ENCODE results near the gene PAXX.

DNA sequence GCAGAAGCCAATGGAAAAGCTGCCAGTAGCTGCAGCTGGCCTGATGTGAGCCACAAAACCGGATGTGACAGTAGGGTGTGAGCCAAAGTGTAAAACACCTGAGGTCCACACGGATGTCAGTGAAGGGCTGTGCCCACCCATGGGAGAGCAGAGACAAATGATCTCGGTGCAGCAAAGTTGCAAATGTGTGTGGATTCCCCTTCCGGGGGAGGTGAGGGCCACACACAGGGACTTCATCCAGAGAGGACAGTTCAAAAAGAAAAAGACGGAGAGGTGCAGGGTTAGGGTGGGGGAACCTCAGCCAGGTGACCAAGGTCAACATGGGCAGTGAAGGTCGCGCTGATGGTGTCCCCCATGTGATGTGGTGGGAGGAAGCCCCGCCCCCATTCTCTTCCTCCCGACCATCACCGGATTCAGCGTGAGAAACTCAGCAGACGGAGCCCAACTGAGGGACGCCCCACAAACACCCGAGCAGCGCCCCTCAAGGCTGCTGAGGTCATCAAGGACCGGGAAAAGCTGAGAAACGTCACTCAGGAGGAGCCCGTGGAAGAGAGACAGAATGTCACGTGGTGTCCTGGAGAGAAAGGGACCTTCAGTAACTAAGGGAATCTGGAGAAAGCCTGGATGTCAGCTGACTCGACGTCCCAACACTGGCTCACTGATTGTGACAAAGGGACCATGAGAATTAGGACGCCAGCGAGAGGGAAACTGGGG, 26.3 kb upstream of the PAXX start:
- TF ChIP-seq, protein P1, sequence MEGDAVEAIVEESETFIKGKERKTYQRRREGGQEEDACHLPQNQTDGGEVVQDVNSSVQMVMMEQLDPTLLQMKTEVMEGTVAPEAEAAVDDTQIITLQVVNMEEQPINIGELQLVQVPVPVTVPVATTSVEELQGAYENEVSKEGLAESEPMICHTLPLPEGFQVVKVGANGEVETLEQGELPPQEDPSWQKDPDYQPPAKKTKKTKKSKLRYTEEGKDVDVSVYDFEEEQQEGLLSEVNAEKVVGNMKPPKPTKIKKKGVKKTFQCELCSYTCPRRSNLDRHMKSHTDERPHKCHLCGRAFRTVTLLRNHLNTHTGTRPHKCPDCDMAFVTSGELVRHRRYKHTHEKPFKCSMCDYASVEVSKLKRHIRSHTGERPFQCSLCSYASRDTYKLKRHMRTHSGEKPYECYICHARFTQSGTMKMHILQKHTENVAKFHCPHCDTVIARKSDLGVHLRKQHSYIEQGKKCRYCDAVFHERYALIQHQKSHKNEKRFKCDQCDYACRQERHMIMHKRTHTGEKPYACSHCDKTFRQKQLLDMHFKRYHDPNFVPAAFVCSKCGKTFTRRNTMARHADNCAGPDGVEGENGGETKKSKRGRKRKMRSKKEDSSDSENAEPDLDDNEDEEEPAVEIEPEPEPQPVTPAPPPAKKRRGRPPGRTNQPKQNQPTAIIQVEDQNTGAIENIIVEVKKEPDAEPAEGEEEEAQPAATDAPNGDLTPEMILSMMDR (IDR thresholded peaks at IDR 0.05; ENCODE audit: poor library complexity, severe bottlenecking): no peak
- TF ChIP-seq EZH2 (IDR thresholded peaks at IDR 0.05; ENCODE audit: borderline replicate concordance, insufficient read depth, low read length, poor library complexity, severe bottlenecking) (no peak), EP300 (conservative IDR thresholded peaks at IDR 0.05; ENCODE audit: poor library complexity, severe bottlenecking) (no peak), POLR2AphosphoS5 (IDR thresholded peaks at IDR 0.05) (no peak), MXI1 (conservative IDR thresholded peaks at IDR 0.05; ENCODE audit: poor library complexity, severe bottlenecking) (no peak), TAF1 (IDR thresholded peaks at IDR 0.05; ENCODE audit: low read depth) (no peak)
- TF ChIP-seq, protein P2, sequence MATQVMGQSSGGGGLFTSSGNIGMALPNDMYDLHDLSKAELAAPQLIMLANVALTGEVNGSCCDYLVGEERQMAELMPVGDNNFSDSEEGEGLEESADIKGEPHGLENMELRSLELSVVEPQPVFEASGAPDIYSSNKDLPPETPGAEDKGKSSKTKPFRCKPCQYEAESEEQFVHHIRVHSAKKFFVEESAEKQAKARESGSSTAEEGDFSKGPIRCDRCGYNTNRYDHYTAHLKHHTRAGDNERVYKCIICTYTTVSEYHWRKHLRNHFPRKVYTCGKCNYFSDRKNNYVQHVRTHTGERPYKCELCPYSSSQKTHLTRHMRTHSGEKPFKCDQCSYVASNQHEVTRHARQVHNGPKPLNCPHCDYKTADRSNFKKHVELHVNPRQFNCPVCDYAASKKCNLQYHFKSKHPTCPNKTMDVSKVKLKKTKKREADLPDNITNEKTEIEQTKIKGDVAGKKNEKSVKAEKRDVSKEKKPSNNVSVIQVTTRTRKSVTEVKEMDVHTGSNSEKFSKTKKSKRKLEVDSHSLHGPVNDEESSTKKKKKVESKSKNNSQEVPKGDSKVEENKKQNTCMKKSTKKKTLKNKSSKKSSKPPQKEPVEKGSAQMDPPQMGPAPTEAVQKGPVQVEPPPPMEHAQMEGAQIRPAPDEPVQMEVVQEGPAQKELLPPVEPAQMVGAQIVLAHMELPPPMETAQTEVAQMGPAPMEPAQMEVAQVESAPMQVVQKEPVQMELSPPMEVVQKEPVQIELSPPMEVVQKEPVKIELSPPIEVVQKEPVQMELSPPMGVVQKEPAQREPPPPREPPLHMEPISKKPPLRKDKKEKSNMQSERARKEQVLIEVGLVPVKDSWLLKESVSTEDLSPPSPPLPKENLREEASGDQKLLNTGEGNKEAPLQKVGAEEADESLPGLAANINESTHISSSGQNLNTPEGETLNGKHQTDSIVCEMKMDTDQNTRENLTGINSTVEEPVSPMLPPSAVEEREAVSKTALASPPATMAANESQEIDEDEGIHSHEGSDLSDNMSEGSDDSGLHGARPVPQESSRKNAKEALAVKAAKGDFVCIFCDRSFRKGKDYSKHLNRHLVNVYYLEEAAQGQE (IDR thresholded peaks at IDR 0.05; ENCODE audit: borderline replicate concordance): no peak

All from neural cell (in vitro differentiated cells).